T-helper 1 cell (primary cell): ENCODE results near the gene PLEKHM2.
"Not testable (repeated sequence)": the region's sequence is repeated elsewhere in the genome, so short reads cannot be mapped to it uniquely, and the experiment has no call there.

Experiments
- DNase-seq, 5 donors: peaks; one replicate each; pipeline ENCODE4 v3.0.0-alpha.2; 2012 to 2020
- total RNA-seq, 4 donors: gene quantifications; one replicate each; lab custom pipeline; 2026; lab: John Stamatoyannopoulos, UW

The PLEKHM2 gene, protein sequence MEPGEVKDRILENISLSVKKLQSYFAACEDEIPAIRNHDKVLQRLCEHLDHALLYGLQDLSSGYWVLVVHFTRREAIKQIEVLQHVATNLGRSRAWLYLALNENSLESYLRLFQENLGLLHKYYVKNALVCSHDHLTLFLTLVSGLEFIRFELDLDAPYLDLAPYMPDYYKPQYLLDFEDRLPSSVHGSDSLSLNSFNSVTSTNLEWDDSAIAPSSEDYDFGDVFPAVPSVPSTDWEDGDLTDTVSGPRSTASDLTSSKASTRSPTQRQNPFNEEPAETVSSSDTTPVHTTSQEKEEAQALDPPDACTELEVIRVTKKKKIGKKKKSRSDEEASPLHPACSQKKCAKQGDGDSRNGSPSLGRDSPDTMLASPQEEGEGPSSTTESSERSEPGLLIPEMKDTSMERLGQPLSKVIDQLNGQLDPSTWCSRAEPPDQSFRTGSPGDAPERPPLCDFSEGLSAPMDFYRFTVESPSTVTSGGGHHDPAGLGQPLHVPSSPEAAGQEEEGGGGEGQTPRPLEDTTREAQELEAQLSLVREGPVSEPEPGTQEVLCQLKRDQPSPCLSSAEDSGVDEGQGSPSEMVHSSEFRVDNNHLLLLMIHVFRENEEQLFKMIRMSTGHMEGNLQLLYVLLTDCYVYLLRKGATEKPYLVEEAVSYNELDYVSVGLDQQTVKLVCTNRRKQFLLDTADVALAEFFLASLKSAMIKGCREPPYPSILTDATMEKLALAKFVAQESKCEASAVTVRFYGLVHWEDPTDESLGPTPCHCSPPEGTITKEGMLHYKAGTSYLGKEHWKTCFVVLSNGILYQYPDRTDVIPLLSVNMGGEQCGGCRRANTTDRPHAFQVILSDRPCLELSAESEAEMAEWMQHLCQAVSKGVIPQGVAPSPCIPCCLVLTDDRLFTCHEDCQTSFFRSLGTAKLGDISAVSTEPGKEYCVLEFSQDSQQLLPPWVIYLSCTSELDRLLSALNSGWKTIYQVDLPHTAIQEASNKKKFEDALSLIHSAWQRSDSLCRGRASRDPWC
- total RNA-seq, result 79.2 to 120 (median 89.5) reads per million in 4 donors

DNA sequence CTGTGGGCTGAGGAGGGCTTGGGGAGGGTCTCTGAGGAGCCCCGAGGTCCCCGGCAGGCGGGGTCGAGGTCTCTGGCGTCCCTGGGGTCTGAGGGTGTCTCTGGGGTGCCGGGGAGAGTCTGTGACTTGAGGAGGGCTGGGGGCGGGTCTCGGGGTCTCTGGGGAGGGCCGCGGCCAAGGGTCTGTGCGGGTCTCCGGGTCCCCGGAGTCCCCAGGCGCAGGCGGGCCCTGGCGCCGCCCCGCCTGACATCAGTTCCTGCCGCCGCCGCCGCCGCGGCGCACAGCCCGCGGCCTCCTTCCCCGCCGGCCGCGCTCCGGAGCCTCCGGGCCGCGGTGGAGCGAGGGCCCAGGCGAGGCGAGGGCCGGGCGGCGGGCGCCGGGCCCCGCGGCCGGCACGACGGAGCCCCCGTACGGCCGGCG is at the start of gene PLEKHM2:
TSS of gene PLEKHM2 (plus strand) at position 279 of the 420 bp plus-strand sequence. CDS start 239 bp downstream, outside the sequence.
- peak in 3 of 5 donors; percentile 19 to 54 (median 50) for DNase-seq

DNA sequence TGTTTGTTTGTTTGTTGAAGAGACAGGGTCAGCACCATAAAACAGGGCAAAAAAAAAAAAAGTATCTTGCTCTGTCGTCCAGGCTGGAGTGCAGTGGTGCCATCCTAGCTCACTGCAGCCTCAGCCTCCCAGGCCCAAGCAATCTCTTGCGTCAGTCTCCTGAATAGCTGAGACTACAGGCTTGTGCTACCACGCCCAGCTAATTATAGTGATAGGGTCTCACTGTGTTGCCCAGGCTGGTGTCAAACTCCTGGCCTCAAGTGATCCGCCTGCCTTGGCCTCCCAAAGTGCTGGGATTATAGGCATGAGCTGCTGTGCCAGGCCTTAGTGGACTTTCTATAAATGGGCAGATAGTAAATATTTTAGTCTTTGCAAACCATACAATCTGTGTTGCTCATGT is 47.7 kb upstream of the PLEKHM2 start:
- DNase-seq, result no peak

DNA sequence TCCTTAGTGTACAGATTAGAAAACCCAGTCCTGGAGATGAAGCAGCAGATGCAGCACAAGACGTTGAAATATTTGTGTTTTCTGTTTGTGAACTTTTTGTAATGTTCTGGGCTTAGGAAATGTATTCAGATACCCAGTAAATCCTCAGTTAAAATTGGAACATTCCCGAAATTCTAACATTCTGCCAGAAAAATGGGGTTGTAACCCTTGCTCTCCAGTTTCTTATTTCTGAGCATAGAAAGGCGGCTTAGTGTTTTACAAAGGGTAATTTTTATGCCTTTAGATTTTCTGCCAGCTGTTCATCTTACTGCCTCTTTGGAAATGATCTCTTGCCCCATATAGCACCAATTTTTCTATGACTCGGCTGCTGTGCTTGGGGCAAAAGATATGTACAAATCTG is 46.3 kb upstream of the PLEKHM2 start:
- DNase-seq, result no peak

DNA sequence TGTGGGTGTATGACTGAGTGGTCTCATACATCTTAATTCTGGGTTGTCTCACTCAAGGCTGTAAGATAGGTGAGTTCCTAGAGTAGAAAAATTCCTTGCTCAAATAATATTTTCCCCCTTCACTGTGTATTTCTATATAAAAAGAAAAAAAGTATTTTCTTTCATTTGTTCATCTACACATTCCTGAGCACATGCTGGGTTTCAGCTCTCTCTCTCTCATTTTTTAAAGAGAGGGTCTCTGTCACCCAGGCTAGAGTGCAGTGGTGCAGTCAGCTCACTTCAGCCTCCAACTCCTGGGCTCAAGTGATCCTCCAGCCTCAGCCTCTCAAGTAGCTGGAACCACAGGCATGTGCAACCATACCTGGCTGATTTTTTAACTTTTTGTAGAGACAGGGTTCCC is 44.9 kb upstream of the PLEKHM2 start:
- DNase-seq, result no peak

DNA sequence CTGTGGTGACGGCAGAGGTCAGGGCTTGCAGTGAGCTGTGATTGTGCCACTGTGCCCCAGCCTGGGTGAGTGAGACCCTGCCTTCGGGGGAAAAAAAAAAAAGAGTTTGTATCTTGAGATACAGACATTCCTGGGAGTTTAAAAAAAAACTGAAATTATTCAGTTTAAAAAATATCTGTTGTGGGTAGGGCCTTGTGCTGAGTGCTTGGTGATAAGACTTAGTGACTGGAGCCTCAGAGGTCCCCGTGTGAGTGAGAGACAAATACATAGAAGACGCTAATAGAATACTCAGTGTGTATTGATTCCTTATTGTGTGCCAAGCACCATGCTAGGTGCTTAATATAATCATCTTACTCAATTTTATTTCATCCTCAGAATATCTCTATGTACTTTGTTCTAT is 44.2 kb upstream of the PLEKHM2 start:
- DNase-seq, result no peak

DNA sequence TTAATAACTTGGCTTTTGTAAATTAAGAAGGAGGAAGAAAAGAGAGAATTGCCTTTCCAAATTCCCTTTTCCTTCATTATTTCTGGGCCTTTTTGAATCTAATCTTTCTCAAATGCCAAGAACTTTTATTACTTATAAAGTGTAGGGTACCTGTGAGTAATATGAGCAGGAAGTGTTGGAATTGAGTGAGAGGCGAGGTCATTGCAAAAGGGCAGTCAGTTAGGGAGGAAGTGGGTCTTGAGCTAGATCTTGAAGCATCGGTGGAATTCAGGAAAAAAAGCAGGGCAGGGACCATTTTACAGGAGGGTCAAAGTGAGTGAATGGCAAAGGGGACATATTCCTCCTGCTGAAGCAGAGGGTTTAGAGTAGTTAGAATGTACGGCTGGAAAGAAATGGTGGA is 43.5 kb upstream of the PLEKHM2 start:
- DNase-seq, result no peak

DNA sequence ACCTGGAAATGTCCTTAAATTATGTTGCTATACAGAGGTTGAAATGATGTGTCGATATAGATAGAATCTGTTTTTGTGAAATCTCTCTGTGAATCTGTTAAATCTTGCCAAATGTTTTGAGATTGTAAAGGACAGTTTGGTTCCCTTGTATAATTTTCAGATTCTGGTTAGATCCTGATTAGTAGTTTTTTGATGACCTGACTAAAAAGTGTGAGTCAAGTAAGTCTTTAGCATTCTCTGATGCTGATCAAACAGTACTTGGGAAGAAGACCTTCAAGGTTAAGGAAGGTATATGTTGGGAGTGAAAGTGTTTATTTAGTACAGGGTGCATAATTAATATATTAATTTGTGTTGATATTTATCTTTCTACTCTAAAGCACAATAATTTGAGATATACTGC is 34.2 kb upstream of the PLEKHM2 start:
- no peak for DNase-seq

DNA sequence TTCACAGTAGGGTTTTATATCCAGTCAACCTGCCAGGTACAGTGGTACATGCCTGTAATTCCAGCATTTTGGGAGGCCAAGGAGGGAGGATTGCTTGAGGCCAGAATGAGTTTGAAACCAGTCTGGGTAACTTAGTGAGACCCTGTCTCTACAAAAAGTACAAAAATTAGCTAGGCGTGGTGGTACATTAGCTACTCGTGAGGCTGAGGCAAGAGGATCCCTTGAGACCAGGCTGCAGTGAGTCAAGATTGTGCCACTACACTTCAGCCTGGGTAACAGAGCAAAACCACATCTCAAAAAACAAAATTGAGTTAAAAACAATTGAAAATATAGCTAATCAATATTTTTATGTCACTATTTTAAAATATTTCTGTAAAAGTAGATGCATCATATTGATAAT is 33.7 kb upstream of the PLEKHM2 start:
- no peak for DNase-seq

DNA sequence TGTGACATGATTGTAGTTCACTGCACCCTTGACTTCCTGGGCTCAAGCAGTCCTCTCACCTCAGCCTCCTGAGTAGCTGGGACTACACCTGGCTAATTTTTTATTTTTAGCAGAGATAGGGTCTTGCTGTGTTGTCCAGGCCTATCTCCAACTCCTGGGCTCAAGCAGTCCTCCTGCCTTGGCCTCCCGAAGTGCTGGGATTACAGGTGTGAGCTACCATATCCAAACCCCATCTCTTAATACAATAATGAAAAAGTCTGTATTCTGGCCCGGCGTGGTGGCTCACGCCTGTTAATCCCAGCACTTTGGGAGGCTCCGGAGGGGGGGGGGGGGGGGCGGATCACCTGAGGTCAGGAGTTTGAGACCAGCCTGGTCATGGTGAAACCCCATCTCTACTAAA is 32.0 kb upstream of the PLEKHM2 start:
- DNase-seq, result not testable (repeated sequence)

DNA sequence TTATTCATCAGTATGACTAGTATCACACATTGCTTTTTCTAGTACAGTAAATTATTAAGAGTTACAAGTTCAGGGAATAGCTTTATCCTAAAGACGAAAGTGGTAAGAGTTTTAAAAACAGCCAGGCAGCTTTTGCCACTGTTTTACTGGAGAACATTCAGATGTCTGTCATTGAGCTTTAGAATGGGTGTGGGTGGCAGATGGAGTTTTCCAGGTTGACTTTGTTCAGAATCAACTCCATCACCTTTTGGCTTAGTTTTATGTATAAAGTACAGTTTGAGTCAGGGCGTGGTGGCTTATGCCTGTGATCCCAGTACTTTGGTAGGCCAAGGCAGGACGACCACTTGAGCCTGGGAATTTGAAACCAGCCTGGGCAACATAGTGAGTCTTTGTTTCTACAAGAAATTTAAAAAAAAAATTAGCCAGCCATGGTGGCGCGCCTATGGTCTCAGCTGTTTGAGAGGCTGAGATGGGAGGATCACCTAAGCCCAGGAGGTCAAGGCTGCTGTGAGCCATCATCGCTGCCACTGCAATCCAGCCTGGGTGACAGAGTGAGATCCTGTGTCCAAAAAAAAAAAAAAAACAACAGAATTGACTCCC is 29.9 kb upstream of the PLEKHM2 start:
- no peak for DNase-seq

DNA sequence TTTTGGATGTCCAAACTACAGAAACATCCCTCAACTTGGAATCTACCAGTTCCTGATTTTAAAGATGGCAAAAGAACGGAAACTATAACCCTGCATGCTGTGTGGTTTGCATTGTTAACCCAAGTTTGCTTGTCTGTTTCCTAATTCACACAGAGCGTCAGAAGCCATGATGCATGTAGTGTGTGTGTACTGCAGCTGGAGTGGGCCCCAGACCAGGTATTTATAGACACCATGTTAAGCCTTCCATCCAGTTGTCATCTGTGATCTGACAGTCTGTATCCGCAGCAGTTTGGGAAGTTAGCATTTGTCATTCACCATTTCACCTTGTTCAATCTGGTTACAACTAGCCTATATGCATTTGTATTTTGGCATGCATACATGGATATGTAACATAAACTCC is 27.7 kb upstream of the PLEKHM2 start:
- no peak for DNase-seq

DNA sequence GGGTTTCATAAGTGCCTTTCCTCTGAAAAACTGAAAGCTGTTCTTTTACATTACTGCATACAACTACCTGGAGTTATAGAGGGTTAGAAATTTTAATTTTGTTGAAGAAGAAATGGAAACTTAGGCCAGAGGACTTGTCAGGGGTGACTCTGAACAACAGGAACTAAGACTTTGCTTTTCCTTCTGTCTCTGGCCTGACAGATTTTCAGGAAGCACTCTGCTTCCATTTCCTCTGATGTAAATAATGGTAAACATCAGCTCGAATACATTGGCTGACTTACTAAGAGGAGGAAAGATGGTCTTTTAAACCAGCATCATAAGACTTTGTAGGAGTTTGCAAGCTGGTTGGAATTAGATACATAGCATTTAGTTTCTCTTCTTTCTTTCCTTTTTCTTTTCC is 27.1 kb upstream of the PLEKHM2 start:
- no peak for DNase-seq

DNA sequence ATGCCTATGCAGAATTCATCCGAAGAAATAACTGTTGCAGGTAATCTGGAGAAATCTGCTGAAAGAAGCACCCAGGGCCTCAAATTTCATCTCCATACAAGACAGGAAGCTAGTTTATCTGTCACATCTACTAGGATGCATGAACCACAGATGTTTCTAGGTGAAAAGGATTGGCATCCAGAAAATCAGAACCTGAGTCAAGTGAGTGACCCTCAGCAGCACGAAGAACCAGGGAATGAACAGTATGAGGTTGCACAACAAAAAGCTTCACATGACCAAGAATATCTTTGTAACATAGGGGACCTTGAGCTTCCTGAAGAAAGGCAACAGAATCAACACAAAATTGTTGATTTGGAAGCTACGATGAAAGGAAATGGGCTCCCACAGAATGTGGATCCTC is 24.0 kb upstream of the PLEKHM2 start:
- DNase-seq, result no peak

DNA sequence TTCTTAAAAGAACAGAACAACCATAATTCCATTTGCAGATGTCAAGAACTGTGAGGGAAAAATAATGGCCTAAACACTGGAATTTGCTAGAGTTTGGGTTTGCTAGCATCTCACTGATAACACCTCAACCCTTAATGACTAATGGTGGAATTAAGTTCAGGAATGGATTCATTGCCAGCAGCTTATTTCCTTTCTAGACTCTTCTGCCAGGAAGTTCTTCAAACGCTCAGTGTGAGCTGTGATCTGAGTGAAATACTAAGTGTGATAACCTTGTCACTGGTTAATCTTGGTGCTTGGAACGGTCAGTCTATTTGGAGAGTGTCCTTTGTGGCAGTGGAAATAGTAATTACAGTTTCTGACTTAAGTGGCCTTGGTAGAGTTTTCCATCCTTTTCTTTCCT is 21.6 kb upstream of the PLEKHM2 start:
- DNase-seq, result no peak

DNA sequence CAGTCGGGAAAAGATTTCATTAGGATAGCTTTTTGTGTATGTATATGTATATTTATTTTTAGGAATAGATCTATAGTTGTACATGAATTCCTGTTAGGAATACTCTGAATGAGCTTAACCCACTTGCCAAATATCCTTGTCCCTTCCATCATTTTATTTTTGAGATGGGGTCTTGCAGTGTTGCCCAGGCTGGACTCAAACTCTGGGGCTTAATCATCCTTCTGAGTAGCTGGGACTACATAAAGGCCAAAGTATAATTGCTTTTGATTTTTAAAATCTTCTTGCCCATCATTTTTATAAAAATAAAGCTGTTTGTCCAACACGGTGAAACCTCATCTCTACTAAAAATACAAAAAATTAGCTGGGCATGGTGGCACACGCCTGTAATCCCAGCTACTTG is 20.2 kb upstream of the PLEKHM2 start:
- DNase-seq, result no peak

DNA sequence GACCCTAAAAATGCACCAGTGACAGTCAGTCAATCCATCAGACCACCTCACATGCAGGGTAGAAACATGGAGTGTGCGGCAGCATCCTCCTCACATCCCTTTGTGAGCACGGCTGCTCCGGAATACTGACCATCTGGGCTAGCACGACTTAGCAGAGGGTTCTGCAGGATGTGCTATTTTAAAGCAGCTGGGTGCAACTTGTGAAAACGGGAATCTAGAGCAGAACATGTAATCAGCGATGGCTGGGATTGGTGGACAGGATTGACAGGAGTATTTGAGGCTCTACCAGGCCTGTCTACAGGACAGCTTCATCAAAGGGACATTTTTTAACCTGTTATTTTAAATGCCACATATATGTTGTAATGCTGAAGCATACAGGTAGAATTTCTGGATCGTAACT is 16.8 kb upstream of the PLEKHM2 start:
- DNase-seq, result no peak

DNA sequence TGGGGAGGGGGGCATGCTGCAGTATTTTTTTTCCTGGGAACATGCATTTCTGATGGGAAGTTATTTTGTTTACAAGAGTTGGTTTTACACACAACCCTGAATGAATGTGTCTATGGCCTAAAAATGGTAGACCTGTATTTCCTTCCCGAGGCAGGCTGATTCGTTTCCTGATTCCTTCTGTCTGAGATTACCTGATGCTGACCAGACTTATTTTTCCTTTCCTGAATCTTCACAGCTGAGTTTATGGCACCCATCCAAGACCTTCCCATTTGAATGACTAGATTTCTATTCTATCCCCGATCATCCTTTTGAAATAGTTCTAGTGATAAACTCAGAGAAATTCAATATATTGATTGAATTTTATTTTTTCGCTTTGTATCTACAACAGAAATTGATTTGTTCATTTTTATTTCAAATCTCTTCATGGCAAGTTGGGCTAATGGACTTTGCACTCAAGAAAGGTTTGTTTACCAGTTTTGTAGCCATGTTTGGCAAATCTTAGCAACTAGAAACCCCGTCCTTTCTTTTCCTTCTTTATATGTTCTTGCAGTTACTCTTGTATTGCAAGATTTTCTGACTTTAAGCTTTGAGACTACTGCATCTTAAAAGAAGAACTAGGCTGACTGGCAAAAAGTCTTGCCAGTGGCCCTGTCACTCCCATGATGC is 15.9 kb upstream of the PLEKHM2 start:
- no peak for DNase-seq

DNA sequence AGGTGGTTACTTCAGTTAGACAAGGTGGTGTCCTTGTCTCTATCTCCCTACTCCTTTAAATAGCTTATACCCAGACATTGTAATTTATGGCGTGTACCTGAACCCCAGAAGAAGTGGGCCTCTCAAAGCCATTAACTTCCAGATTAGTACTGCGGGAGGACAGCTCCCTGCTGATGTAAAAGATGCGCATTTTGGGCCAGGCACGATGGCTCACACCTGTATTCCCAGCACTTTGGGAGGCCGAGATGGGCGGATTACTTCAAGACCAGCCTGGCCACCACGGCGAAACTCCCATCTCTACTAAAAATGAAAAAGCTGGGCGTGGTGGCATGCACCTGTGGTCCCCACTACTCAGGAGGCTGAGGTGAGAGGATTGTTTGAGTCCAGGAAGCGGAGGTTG is 15.0 kb upstream of the PLEKHM2 start:
- no peak for DNase-seq

DNA sequence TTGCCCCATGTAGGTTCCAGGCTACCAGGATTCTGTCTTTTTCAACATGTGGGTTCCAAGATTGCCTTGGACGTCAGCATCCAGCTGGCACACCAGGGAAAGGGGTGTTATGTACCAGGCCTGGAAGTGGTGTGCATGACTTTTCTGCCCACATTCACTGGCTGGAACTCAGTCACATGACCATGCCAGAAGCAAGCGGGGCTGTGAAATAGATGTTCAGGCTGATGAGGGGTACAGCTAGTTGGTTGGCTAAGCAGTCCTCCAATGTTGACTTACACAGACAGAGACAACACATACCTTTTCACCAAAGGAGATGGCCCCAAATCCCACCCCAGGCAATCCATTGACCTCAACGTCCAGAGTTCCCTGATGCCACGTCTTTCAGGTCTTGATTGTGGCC is 14.3 kb upstream of the PLEKHM2 start:
- DNase-seq, result no peak

DNA sequence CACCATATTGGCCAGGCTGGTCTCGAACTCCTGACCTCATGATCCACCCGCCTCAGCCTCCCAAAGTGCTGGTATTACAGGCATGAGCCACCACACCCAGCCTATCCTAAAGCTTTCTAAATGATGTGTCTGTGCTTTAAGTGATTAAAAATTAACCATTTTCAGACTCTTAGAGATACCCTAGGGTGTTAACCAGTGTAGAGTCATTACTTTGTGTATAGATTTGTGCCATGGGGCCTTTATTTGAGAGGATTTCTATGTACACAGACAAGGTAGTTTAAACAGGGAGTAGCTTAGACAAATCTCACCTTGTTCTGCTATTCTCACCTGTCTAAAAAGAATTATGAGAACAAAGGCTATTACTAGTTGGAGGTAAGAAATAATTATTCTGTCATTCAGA is 12.7 kb upstream of the PLEKHM2 start:
- no peak for DNase-seq

DNA sequence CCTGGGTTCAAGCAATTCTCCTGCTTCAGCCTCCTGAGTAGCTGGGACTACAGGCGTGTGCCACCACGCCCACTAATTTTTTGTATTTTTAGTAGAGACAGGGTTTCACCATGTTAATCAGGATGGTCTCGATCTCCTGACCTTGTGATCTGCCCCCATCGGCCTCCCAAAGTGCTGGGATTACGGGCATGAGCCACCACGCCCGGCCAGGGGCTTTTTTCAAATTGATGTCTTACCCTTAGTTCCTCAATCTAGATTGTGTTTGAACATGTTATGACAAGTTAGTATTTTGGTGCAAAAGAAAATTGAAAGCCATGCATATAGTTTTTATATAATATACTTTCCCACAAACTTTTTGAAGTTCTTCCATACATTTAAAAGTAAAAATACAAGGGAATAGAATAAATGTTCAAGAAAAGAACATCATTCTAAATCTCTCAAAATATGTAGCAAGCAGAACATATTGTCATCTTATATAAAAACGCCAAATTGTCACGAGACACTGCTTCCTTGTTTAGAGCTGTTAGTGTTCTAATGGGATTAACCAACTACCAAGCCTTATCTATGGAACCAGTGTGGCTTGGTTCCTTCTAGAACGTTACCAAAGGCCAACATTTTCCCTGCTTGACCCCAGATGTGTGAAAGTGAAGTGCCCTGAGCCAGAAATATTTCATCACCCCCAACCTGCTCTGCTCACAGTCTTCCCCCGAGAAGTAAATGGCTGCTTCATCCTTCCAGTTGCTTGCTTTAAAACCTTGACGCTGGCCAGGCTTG is 9.5 kb upstream of the PLEKHM2 start:
- no peak for DNase-seq

DNA sequence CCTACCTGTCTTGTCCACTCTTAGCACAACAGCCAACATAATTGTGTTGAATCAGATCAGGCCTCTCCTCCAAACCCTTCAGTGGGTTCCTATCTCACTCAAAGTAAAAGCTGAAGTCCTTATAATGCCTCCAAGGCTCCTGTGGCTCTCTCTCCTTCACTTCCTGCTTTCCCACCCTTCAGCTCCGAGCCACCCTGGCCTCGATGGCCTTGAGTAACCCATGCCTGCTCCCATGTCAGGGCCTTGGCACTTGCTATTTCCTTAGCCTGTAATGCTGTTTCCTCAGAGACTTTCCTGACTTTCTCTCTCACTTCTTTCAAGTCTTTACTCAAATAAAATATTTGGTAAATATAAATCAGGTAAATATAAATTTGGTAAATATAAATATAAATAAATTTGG is 8.1 kb upstream of the PLEKHM2 start:
- no peak for DNase-seq
